Measurements from ENCODE around the gene ABCB11.

GRCh38 chr2:168978461-168978861, 52.7 kb downstream of the ABCB11 start:
- no peak for TF ChIP-seq CTCF (IDR thresholded peaks at IDR 0.05; ENCODE audit: poor library complexity, severe bottlenecking)
- TF ChIP-seq POLR2AphosphoS5 (IDR thresholded peaks at IDR 0.05): no peak
- TF ChIP-seq TAF1 (IDR thresholded peaks at IDR 0.05; ENCODE audit: low read depth): no peak
- no peak for TF ChIP-seq EP300 (conservative IDR thresholded peaks at IDR 0.05; ENCODE audit: poor library complexity, severe bottlenecking)
- TF ChIP-seq RAD21 (conservative IDR thresholded peaks at IDR 0.05): no peak
- TF ChIP-seq SMC3 (conservative IDR thresholded peaks at IDR 0.05; ENCODE audit: poor library complexity): no peak
- TF ChIP-seq EZH2 (IDR thresholded peaks at IDR 0.05; ENCODE audit: borderline replicate concordance, insufficient read depth, low read length, poor library complexity, severe bottlenecking): no peak
- TF ChIP-seq REST (IDR thresholded peaks at IDR 0.05; ENCODE audit: borderline replicate concordance): no peak

Data from neural cell (in vitro differentiated cells).